Measurements from ENCODE around the gene IL24. TPM values are rescaled to one million over a fixed set of nuclear protein-coding genes. Genes with fewer than 3 reads are reported as not detected.

IL24 gene
- total and polyA plus RNA-seq, 10 of the 15 experiments (the other 5 are each of a cell fraction or from before 2014, with no cell fraction given): 0.05 to 19.8 (median 0.35) TPM; not detected in 1

DNA sequence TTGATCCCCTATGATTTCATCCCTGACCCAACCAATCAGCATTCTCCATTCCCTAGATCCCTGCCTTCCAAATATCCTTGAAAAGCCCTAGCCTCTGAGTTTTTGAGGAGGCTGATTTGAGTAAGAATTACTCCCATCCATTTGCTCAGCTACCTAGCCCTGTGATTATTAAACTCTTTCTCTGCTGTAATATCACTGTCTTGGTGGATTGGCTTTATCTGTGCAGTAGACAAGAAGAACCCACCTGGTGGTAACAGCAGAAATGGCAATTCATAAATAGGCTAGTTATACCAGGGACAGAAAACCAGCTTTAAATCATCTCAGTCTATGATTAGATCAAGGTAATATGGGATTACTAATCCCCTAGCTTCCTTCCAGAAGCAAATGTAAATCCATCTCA lies 18.8 kb upstream of the IL24 start:
- TF ChIP-seq, protein P1, sequence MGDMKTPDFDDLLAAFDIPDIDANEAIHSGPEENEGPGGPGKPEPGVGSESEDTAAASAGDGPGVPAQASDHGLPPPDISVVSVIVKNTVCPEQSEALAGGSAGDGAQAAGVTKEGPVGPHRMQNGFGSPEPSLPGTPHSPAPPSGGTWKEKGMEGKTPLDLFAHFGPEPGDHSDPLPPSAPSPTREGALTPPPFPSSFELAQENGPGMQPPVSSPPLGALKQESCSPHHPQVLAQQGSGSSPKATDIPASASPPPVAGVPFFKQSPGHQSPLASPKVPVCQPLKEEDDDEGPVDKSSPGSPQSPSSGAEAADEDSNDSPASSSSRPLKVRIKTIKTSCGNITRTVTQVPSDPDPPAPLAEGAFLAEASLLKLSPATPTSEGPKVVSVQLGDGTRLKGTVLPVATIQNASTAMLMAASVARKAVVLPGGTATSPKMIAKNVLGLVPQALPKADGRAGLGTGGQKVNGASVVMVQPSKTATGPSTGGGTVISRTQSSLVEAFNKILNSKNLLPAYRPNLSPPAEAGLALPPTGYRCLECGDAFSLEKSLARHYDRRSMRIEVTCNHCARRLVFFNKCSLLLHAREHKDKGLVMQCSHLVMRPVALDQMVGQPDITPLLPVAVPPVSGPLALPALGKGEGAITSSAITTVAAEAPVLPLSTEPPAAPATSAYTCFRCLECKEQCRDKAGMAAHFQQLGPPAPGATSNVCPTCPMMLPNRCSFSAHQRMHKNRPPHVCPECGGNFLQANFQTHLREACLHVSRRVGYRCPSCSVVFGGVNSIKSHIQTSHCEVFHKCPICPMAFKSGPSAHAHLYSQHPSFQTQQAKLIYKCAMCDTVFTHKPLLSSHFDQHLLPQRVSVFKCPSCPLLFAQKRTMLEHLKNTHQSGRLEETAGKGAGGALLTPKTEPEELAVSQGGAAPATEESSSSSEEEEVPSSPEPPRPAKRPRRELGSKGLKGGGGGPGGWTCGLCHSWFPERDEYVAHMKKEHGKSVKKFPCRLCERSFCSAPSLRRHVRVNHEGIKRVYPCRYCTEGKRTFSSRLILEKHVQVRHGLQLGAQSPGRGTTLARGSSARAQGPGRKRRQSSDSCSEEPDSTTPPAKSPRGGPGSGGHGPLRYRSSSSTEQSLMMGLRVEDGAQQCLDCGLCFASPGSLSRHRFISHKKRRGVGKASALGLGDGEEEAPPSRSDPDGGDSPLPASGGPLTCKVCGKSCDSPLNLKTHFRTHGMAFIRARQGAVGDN (IDR thresholded peaks at IDR 0.05): no peak
- TF ChIP-seq, protein P2, sequence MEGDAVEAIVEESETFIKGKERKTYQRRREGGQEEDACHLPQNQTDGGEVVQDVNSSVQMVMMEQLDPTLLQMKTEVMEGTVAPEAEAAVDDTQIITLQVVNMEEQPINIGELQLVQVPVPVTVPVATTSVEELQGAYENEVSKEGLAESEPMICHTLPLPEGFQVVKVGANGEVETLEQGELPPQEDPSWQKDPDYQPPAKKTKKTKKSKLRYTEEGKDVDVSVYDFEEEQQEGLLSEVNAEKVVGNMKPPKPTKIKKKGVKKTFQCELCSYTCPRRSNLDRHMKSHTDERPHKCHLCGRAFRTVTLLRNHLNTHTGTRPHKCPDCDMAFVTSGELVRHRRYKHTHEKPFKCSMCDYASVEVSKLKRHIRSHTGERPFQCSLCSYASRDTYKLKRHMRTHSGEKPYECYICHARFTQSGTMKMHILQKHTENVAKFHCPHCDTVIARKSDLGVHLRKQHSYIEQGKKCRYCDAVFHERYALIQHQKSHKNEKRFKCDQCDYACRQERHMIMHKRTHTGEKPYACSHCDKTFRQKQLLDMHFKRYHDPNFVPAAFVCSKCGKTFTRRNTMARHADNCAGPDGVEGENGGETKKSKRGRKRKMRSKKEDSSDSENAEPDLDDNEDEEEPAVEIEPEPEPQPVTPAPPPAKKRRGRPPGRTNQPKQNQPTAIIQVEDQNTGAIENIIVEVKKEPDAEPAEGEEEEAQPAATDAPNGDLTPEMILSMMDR (IDR thresholded peaks at IDR 0.05 in 2 of 3, conservative IDR thresholded peaks at IDR 0.05 in 1 of 3; ENCODE audit: control insufficient read depth in 2 of 3, extremely low read depth in 1 of 3, insufficient read depth in 1 of 3, low read depth in 3 of 3, low read length in 3 of 3): peak in 2 of 3 experiments; percentile 6 to 7; a peak in 1 of 6 replicates
- peak; percentile 73; the same call in 1 of the 2 replicates for TF ChIP-seq CBX5 (IDR thresholded peaks at IDR 0.05; ENCODE audit: low read depth)
- no peak for TF ChIP-seq MTA2 (IDR thresholded peaks at IDR 0.05; ENCODE audit: low read depth)
- no peak for TF ChIP-seq BRCA1 (IDR thresholded peaks at IDR 0.05; ENCODE audit: low read depth, low read length)
- no peak for TF ChIP-seq ZBED1 (IDR thresholded peaks at IDR 0.05; ENCODE audit: borderline replicate concordance)
- TF ChIP-seq, protein P3, sequence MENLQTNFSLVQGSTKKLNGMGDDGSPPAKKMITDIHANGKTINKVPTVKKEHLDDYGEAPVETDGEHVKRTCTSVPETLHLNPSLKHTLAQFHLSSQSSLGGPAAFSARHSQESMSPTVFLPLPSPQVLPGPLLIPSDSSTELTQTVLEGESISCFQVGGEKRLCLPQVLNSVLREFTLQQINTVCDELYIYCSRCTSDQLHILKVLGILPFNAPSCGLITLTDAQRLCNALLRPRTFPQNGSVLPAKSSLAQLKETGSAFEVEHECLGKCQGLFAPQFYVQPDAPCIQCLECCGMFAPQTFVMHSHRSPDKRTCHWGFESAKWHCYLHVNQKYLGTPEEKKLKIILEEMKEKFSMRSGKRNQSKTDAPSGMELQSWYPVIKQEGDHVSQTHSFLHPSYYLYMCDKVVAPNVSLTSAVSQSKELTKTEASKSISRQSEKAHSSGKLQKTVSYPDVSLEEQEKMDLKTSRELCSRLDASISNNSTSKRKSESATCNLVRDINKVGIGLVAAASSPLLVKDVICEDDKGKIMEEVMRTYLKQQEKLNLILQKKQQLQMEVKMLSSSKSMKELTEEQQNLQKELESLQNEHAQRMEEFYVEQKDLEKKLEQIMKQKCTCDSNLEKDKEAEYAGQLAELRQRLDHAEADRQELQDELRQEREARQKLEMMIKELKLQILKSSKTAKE (IDR thresholded peaks at IDR 0.05; ENCODE audit: low read depth, poor library complexity, severe bottlenecking): no peak
- no peak for DNase-seq (ENCODE audit: low read depth, low spot score)
- no peak for ATAC-seq
- Histone ChIP-seq H3K79me2 (ENCODE audit: control insufficient read depth, insufficient read depth, low read length) (no peaks in the 10 kb centered on the region), H3K9ac (ENCODE audit: control insufficient read depth, insufficient read depth, low read length) (no peak overlapping the region), H3K36me3 (ENCODE audit: control insufficient read depth in 2 of 2, insufficient read depth in 2 of 2, low read length in 1 of 2) (no peaks in the 10 kb centered on the region), H3K4me1 (ENCODE audit: control insufficient read depth, insufficient read depth, low read length) (no peaks in the 10 kb centered on the region), H2AFZ (ENCODE audit: control insufficient read depth, low read depth, low read length) (no peak overlapping the region), H3K4me3 (no peak overlapping the region), H3K9me3 (replicated peaks; ENCODE audit: control insufficient read depth, insufficient read depth, low read length) (peaks cover 3% of the 10 kb centered on the region; the same call in 2 of the 3 replicates), H3K27me3 (replicated peaks in 1 of 2; ENCODE audit: control insufficient read depth in 2 of 2, insufficient read depth in 2 of 2, low read length in 1 of 2) (no peaks in the 10 kb centered on the region), H3K27ac (ENCODE audit: control insufficient read depth, insufficient read depth) (no peak overlapping the region), H3K4me2 (ENCODE audit: control insufficient read depth, insufficient read depth) (no peak overlapping the region), H4K20me1 (ENCODE audit: control insufficient read depth, insufficient read depth) (no peaks in the 10 kb centered on the region)
- FAIRE-seq: no peak
- RAD21 ChIA-PET (ENCODE audit: unreplicated experiment): no interaction called here
- CTCF ChIA-PET: interaction anchor here (0.6 to 1.7 kb wide), 10 partner anchors 16 to 420 kb away, joined by 3 to 5 read pairs (median 3); no protein-coding TSS in a partner anchor
- SMC1A ChIA-PET (ENCODE audit: uncharacterized antibody, unreplicated experiment): interaction anchor here (0.8 to 3.7 kb wide), 3 partner anchors 10 to 144 kb away, joined by 3 to 17 read pairs (median 4); partner anchors contain the start of gene IL20
- POLR2A ChIA-PET: no interaction called here
- intact Hi-C loops (cut with micrococcal nuclease; ENCODE audit: unreplicated experiment): no loop called here
- no TSS peak for BruUV-seq (replicated peaks)
- in situ Hi-C loops (cut with MboI): no loop called here
